ENCODE measurements around the gene SYCP1.
"Not testable (repeated sequence)": the region's sequence is repeated elsewhere in the genome, so short reads cannot be mapped to it uniquely, and the experiment has no call there.

SYCP1 gene, protein sequence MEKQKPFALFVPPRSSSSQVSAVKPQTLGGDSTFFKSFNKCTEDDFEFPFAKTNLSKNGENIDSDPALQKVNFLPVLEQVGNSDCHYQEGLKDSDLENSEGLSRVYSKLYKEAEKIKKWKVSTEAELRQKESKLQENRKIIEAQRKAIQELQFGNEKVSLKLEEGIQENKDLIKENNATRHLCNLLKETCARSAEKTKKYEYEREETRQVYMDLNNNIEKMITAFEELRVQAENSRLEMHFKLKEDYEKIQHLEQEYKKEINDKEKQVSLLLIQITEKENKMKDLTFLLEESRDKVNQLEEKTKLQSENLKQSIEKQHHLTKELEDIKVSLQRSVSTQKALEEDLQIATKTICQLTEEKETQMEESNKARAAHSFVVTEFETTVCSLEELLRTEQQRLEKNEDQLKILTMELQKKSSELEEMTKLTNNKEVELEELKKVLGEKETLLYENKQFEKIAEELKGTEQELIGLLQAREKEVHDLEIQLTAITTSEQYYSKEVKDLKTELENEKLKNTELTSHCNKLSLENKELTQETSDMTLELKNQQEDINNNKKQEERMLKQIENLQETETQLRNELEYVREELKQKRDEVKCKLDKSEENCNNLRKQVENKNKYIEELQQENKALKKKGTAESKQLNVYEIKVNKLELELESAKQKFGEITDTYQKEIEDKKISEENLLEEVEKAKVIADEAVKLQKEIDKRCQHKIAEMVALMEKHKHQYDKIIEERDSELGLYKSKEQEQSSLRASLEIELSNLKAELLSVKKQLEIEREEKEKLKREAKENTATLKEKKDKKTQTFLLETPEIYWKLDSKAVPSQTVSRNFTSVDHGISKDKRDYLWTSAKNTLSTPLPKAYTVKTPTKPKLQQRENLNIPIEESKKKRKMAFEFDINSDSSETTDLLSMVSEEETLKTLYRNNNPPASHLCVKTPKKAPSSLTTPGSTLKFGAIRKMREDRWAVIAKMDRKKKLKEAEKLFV

DNA sequence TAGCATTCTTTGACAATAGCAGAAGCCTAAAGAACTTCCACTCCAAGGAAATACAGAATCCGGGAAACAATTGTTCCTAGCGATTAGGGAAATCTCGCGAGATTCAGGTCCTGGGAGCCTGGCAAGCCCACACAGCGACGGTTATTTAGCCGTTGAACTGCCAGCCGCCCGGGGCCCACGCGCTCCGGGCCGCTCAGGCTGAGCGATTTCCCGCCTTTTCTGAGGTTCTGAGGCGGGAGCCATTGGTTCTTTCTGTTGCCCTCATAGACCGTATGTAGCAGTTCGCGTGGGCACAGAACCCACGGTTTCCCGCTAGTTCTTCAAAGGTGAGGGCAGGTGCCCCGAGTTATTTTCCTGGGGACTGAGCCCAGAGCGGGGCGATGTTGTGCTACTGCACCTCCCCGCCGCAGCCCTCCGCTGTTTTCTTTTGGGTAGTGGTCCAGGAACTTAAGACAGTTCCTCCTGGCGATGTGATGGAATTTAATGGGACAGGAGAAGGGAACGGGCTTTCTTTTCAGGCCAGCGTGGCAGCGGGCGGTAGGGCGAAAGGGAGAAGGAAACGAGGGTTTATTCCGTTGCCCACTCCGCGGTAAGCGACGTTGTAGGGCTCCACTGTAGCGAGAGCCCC lies at the start of gene SYCP1:
SYCP1 (plus strand) TSS at position 171 of the 628 bp plus-strand sequence. CDS start 602 bp downstream, outside the sequence.
- no peak for DNase-seq

DNA sequence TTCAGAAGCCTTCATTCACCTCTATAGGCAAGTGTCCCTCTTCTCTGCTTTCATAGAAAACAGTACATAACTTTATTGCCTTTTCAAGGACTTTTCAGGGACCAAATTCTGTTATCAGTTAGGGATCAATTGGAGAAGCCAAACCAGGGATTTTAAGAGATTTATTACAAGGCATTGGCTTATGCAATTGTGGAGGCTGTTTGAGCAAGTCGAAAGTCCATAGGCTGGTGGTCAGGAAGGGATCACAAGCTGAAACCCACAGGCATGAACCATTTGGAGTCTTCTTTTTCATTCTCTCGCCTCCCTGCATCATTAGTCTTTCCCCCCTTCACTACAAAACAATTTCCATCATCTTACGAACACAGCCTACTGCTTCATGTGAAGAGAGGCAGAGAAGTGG lies 34.8 kb upstream of the SYCP1 start:
- DNase-seq, result no peak

DNA sequence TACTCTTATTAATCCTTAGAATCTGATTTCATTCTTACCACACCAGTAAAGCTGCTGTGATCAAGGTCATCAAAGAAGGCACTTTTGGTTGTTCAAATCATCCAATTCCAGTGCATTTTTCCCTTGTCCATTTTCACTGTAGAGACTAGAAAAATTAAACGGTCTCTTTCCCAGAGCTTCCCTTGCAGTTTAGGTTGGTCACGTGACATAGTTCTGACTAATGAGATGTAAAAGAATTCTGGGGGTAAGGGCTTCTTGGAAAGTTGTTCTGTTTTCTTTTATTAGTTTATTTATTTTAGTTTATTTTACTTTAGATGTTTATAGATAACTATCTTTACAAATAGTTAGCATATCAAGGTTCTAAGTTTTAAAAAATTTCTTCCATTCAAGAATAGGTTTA lies 34.3 kb upstream of the SYCP1 start:
- no peak for DNase-seq

DNA sequence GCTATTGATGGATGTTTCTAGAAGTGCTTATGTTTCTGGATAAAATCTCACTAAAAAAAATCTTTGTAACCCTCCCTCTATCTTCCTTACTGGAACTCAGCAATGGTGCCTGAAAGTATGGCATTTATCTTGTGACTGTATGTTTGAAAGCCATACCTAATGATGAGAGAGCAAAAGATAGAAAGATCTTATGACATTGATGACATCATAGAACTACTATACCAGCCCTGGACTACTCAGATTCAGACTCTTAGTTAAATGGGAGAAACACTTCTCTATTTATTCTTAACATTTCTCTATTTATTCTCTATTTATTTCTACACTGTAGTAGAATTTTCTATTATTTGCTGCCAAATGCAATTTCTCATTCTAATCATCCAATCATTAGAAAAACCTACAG lies 32.7 kb upstream of the SYCP1 start:
- no peak for DNase-seq

DNA sequence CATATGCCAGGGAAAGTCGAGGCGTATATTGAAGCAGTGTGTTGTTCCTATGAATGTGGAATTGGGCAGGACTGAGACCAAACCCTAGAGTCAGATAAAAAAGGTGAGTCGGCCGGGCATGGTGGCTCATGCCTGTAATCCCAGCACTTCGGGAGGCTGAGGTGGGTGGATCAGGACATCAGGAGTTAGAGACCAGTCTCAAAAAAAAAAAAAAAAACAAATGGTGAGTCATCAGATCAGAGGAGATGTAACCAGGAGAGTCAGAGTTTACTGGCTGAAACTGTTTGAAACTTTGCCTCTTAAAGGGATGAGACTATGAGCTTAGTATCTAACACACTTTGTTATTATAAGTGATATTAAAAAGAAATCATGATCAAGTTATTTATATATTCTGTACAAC lies 26.4 kb upstream of the SYCP1 start:
- no peak for DNase-seq

DNA sequence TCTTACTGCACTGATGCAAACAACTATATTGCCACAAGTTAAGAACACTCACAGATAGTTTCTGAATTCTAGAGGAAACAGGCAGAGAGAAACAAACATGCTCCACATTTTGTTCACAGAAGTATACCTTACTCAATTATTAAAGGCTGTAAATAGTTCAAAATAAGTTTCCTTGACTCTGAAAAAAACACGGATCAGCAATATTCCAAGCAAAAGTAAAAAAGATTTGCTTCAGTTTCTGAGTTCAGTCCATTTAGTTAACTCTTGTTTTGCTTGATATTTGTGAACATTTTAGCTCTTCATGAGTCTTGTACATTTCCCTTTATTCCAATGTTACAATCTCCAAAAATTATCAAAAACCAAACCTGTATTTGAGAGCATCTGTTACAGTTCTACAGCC lies 24.6 kb upstream of the SYCP1 start:
- not testable (repeated sequence) for DNase-seq

DNA sequence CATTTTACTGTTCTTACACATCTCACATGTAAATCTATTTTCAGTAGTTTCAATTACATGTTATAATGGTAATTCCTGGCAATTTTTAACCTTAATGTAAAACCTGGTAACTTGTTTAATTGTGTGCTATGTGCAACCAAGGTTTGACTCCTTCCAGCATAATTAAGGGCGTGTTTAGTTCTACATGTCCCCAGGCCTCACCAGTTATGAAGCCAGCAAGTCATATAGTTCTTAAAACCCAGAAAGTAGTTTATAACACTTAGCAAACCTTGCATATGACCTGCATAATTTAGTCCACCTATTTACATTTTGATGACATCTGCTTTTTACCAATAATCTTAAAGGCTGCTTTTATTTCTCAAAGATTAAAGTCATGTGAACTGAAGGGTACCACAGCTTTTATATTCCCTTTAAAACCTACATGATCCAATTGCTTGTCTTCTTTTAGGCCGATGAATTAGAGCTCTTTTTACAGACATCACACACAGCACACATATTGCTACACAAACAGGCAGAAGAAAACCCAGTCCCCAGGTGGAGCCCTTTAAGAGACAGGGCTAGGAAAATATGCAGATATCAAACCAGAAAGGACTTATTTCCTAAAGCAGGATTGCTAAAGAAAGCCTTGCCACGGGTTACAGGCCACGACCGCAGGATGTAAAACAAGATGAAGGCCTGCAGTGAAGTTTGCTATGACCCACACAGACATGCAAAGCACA lies 23.2 kb upstream of the SYCP1 start:
- DNase-seq, result no peak

DNA sequence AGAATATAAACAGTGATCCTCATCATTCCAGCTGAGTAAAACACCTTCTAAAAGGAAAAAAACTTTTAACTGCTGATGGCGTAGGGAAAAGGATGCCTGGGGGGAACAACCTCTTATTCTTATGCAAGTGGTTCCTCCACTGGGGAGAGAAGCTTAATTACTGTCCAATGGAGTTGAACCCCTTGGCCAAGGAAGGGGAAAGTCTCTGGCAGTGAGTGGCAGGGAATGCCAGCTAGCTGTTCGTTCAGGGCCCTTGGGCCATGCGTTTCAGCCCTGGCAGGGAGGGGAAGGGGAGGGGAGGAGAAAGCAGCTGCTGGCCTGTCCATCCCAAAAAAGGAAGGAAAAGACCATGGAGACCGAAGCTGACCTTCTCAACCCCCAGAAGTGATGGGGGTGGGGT lies 22.6 kb upstream of the SYCP1 start:
- DNase-seq, result no peak

DNA sequence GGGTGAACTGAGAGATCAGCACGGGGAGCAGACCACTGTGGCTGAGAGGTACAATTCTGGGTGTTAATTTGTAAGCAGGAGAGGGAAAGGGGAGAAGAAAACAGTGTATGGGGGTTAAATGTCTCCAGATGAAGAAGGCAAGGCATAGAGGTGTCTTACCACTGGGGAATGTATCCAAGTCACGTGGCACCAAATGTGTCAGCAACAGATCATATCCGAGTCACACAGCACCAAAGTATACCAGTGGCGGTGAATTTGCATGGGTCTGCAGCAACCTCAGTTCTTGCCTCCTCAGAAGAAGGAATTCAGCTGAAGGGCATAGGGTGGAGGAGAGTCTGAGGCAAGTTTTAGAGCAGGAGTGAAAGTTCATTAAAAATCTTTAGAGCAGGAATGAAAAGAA lies 21.2 kb upstream of the SYCP1 start:
- DNase-seq, result no peak

DNA sequence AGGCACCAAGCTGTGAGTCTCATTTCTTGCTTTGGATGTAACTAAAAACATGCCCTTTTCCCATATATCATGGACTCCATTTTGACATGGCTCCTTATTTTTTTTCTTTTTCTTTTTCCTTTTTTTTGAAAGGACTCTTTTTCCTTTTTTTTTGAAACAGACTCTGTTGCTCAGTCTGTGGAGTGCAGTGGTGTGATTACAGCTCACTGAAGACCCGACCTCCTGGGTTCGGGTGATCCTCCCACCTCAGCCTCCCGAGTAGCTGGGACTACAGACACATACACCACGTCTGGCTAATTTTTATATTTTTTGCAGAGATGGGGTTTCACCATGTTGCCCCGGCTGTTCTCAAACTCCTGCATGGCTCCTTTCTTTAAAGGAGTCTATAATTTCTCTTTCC lies 10.4 kb upstream of the SYCP1 start:
- DNase-seq, result no peak

DNA sequence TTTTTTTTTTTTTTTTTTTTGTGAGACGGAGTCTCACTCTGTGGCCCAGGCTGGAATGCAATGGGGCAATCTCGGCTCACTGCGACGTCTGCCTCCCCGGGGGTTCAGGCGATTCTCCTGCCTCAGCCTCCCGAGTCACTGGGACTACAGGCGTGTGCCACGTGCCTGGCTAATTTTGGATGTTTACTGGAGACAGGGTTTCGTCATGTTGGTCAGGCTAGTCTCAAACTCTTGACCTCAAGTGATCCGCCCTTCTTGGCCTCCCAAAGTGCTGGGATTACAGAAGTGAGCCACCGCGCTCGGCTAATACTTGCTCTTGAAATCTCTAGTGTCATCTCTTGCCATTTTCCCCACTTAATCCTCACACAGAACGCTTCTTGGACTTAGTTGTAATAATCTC lies 1.1 kb upstream of the SYCP1 start:
- no peak for DNase-seq

DNA sequence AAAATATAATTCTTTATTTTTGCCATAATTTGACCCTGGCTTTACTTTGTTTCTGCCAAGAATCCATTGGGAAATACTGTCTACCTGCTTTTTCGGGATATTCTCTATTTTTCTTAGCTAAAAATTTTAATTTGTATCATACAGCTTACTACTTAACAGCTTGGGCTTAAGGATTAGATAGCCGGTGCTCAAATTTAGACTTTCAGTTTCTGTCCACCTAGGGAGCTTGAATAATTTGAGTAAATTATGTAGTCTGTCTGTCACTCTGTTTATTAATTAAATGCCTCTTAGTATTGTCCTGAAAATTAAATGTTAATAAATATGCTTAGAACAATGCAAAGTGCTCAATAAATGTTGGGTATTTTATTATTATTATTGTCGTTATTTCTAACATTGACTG lies 6.7 kb downstream of the SYCP1 start:
- DNase-seq, result no peak

DNA sequence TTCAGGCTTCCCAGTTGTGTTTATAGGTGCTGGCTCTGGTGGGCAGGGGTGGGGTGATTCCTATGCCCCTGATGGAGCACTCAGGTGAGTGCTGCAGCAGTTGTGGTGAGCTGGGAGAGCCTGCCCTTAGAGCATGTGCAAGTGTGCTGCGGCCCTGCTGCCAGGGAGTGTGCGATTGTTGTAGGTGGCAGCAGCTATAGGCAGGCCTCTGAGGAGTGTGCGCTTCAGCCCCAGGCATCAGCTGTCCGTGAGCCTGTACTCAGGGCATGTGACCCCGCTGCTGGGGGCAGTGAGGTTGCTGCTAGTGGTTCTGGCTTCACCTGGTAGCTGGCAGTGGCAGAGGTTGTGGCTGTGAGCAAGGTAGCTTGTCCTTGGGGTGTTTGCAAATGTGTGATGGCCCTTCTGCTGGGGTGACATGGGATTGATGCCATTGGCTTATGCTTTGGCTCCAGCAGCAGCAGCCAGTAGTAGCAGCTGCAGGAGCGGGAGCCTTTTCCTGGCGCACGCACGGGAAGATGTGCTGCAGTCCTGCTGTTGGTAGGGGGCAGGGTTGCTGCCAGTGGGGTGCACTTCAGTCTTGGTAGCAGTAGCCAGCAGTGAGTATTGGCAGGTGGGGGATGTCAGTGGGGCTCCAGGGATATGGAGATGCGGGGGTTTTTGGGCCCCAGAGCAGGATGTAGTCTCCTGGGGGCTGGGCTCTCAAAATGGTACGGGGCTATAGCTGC lies 37.7 kb downstream of the SYCP1 start:
- no peak for DNase-seq

DNA sequence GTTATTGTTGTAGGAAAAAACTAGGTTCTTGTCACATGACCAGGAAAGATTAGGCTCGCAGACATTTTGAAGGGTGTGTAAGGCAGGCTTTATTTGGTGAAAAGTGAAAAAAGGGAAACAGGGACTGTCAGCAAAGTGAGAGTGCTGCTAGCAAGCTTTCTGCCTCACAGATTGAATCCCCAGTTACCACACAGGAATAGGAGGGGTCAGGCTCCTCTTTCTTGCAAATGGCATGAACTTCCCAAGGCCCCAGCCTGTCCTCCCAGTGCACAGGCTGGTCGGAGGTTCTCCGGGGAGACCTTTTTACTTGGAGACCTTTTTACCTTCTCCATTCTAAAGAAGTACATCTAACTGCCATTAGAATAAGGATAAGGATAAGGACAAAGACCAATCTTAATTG lies 42.1 kb downstream of the SYCP1 start:
- DNase-seq, result no peak

DNA sequence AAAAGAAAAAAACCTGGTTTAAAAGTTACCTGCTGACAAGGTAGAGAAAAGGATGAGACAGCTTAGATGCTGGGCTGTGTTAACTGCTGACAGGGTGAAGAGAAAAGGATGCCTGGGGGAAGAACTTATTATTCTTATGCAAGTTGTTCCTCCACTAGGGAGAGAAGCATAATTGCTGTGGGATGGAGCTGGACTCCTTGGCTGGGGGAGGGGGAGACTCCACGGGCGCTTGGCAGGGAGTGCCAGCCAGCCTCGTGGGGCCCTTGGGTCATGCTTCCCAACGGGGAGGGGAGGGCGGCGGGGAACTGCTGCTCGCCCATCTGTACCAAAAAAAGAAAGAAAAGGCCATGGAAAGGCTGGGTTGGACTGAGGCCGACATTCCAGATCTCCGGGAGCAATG lies 47.2 kb downstream of the SYCP1 start:
- DNase-seq, result no peak

DNA sequence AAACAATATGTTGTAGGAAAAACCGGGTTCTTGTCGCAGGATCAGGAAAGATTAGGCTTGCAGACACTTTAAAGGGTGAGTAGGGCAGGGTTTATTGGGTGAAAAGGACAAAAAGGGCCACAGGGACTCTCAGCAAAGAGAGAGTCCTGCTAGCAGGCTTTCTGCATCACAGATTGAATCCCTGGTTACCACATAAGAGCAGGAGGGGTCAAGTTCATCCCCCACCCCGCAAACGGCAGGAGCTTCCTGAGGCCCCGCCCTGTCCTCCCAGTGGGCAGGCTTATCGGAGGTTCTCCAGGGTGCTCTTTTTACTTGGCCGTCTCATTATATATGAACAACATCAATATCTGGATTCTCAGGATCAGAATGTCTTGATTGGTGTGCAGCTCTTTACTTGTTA lies 47.7 kb downstream of the SYCP1 start:
- DNase-seq, result no peak

DNA sequence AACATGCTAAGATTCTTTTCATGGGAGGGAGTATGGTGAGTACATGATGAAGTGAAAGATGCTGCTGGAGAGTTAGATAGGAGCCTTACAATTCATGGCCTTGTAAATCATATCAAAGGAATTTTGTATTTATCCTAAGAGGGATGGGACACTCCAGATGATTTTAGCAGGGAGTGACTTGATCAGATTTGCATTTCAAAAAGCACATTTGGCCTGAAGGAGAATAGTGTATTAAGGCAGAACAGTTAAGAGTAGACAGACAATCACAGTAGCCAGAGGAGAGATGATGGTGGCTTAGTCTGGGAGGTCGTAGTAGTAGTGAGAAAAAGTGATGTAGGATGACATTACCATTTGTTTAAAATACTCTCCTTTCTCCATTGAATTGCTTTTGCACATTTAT lies 48.8 kb downstream of the SYCP1 start:
- DNase-seq, result no peak

DNA sequence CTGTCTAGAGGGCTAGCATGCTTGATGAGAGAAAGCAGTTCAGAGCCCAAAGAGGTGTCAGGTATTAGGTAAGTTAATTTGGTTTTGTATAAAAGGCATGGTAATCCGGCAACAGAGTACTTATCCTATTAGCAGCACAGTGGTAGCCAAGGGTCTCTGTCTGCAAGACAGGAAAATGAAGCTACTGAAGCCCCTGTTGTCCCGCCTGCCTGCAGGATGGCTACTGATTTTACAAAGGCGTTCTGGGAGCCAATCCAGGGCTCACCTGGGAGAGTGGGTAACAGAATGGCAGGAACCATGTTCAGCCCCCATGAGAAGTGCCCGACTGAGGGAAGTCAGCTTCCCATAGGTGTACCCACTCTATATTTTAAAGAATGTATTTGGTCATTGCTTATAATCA lies 61.1 kb downstream of the SYCP1 start:
- not testable (repeated sequence) for DNase-seq

DNA sequence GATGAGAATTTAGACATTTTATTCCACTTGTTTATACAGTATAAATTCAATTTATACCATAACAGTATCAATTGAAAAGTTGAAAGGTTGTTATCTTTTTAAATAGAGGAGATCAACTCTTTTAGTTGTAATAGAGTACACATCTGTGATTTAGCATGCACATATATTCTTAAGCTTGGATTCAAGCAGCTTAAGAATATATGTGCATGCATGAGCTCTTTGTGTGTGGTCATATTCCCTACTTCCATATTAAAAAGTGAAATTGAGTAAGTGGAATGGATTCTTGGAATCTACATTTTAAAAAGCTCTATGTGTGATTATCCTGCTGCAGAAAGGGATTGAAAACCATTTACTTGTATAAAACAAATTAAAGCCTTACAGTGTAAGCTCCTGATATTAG lies 71.9 kb downstream of the SYCP1 start:
- DNase-seq, result no peak

DNA sequence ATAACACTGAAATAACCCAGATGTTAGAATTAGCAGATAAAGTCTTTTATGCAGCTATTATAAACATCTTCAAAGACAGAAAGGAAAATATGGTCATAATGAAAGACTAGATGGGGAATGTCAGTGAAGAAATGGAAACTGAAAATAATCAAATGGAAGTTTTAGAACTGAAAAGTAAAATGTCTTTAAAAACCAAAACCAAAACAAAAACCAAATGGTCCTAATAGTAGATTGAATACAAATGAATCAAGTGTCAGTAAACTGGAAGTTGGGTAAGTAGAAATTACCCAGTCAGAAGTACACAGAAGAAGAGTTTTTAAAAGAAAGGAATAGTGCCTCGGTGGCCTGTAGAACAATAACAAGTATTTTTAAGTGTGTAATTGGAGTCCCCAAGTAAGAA lies 72.7 kb downstream of the SYCP1 start:
- DNase-seq, result no peak

DNA sequence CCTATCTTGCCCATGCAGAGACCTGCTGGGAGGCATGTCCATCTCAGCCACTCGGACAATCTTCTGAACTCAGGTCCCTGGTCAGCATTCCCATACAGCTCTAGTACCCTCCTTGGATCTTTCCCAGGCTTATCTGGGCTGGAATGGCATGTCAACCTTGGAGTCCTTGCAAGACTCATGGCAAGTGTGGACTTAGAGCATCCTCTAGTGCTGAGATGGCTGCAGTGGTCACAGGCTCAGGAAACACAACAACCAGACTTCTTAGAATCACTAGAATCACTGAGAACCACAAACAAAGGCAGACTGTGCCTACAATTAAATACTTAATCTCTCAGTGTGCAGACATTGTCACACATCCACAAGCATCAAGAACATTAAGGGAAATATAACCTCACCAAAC lies 101.9 kb downstream of the SYCP1 start:
- DNase-seq, result no peak

DNA sequence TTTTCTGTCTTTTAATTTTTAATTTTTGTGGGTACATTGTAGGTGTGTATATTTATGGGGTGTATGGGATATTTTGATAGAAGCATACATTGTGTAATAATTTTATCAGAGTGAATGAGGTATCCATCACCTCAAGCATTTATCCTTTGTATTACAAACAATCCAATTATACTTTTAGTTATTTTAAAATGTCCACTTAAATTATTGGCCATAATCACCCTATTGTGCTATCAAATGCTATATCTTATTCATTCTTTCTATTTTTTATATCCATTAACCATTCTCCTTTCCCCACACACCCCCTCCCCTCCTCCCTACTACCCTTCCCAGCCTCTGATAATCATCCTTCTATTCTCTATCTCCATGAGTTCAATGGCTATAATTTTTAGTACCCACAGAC lies 104.8 kb downstream of the SYCP1 start:
- DNase-seq, result no peak

Measured in SHP77 treated with DMSO at 0.1 percent for 48 hours (cell line).